GM12873 (cell line): ENCODE results near the gene FAU.

Source experiments
- TF ChIP-seq, protein P1 (sequence below): IDR thresholded peaks from 2 replicates; pipeline ENCODE4 v1.5.1; 2012; ENCODE audit warnings: low read depth, mild to moderate bottlenecking, moderate library complexity, low read length, control low read depth; ENCODE audit not compliant: insufficient read depth; ENCODE audit errors: missing control alignments

The FAU gene

GRCh38 chr11:65095974-65096806, 25.7 kb downstream of the FAU start, which contains the start of gene VPS51:
Gene VPS51, plus strand, starts transcription at chr11:65096214. Its CDS starts 37 bp downstream, at chr11:65096251.
- TF ChIP-seq, protein P1, sequence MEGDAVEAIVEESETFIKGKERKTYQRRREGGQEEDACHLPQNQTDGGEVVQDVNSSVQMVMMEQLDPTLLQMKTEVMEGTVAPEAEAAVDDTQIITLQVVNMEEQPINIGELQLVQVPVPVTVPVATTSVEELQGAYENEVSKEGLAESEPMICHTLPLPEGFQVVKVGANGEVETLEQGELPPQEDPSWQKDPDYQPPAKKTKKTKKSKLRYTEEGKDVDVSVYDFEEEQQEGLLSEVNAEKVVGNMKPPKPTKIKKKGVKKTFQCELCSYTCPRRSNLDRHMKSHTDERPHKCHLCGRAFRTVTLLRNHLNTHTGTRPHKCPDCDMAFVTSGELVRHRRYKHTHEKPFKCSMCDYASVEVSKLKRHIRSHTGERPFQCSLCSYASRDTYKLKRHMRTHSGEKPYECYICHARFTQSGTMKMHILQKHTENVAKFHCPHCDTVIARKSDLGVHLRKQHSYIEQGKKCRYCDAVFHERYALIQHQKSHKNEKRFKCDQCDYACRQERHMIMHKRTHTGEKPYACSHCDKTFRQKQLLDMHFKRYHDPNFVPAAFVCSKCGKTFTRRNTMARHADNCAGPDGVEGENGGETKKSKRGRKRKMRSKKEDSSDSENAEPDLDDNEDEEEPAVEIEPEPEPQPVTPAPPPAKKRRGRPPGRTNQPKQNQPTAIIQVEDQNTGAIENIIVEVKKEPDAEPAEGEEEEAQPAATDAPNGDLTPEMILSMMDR: no peak

- TF ChIP-seq, protein P1: no peak
These were observed 26.5 kb downstream of the FAU start for GRCh38 chr11:65095427-65095826.

DNA sequence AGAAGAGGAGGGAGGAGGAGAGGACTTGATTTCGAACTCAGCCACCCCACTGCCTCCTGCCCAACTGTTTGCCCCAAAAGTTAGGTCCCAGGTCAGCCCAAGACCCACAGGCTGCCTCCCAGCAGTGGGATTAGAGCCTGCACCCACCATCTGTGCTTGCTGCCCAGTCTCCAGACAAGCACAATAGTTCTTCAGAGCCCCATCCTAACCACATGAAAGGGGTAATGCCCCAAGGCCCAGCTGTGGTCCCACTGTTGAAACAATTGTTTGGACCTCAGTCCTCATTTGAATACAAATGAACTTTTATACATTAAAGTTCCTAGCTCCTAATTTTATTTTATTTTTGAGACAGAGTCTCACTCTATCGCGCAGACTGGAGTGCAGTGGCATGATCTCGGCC, 31.3 kb downstream of the FAU start:
- TF ChIP-seq, protein P1: no peak

DNA sequence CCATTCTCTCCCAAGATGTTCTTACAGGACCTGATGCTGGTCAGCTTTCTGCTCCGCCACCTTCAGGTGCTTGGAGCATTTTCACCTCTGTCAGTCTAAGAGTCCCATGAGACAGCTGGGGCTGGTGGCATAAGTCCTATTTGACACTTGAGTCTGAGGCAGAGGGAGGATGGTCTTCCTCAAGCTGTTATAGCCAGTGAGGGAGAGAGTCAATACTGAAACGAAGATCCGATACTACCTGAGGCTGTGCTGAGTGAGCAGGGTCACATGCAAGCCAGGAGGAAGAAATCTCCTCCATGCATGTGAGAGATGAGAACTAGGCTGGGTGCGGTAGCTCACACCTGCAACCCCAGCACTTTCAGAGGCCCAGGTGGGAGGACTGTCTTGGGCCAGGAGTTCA, 32.3 kb downstream of the FAU start:
- TF ChIP-seq, protein P1: no peak

GRCh38 chr11:65087827-65088226, 34.1 kb downstream of the FAU start:
- TF ChIP-seq, protein P1: no peak

DNA sequence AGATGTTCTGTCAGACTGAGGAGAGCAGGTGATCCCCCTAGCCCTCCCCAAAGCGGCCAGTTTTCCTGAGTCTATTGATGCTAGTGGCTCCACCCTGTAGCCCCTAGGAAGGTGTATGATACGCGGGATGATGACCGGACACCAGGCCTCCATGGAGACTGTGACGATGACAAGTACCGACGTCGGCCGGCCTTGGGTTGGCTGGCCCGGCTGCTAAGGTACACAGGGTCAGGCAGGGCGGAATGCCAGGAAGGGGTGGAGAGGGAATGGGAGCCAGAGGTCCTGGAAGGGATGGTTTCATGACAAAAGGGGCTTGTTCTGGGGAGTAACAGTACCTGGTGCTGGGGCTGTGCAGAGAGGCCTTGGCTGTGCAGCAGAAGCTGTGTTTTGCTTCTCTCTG, 34.7 kb downstream of the FAU start:
- TF ChIP-seq, protein P1: no peak

DNA sequence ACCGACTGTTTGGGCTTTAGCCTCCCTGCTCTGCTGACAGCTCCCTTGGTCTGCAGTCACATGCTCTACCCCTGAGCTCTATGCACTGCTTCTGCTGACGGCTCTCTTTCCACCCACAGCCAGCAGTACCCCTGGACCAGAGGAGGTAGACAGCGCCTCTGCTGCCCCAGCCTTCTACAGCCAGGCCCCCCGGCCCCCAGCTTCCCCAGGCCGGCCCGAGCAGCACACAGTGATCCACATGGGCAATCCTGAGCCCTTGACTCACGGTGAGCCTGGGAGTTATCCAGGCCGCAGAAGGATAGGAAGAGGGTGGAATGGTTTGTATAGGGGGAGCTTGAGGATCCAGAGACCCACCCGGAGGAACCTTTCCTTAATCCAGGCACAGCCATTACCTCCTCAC, 35.1 kb downstream of the FAU start:
- TF ChIP-seq, protein P1: no peak
